HS-27A (cell line): Measurements from ENCODE around the gene PSME4.
"Not testable (repeated sequence)": the region's sequence is repeated elsewhere in the genome, so short reads cannot be mapped to it uniquely, and the experiment has no call there.

ENCODE experiments used
- DNase-seq: peaks from one replicate; pipeline ENCODE4 v3.0.0-alpha.2; 2012; ENCODE audit warnings: low read depth, missing footprints

The PSME4 gene

DNA sequence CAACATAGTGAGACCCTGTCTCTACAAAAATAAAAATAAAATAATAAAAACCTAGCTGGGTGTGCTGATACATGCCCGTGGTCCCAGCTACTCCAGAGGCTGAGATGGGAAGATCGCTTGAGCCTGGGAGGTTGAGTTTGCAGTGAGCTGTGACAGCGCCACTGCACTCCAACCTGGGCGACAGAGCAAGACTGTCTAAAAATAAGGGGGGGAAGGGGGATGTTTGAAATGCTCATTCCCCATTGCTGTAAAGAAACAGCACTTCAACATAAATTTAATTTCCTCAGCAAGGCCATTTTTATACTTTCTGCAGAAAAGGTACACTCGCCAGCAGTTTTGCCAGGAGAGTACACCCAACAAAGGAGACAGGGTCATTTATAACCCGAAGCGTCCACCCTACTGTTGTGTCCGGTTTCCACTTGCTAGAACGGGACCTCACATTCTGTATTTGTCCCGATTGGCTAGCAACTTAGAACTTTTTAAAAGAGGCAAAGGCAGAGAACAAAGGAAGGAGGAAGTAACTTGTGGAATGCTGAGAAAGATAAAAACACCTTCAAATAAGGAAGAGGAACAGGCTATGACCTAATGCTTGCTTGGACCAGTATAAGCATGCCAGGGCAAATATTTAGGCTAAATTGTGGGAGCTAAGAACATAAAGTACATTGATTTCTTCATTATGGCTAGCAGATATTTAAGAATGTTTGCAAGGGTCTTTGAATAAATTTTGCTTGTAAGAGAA is 9.1 kb downstream of the PSME4 start:
- not testable (repeated sequence) for DNase-seq

GRCh38 chr2:53960476-53960875 is 10.3 kb downstream of the PSME4 start:
- DNase-seq: no peak

DNA sequence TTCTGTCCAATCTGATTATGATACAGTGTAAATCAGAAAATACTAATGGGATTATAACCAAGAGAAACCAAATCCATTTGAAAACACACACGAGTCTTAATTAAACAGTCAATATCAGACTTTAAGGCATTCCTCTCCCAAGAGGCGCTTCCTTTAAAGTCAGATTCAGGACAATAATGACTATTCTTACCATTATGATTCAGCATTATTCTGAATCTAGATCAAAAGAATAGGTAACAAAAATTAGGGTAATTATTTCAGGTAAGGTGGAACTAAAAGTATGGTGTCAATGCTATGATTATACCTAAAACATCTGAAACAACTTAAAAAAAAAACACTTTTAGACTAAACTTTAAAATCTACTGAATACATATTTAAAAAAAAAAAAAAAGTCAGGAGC is 12.3 kb downstream of the PSME4 start:
- no peak for DNase-seq

- DNase-seq: no peak
These were observed 18.3 kb downstream of the PSME4 start for GRCh38 chr2:53952519-53952918.

DNA sequence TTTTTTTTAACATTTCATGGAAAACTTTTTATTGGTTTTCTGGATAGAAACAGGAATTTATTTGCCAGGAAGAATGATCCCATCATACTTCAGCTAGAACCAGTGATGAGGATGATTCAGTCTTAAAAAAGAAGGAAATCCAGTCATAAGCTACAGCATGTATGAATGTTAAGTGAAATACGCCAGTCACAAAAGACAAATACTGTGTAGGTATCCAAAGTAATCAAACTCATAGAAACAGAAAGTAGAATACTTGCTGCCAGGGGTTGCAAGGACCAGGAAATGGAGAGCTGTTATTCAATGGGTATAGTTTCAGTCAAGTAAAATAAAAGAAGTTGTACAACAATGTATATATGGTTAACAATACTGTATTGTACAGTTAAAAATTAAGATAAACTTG is 21.3 kb downstream of the PSME4 start:
- no peak for DNase-seq

DNA sequence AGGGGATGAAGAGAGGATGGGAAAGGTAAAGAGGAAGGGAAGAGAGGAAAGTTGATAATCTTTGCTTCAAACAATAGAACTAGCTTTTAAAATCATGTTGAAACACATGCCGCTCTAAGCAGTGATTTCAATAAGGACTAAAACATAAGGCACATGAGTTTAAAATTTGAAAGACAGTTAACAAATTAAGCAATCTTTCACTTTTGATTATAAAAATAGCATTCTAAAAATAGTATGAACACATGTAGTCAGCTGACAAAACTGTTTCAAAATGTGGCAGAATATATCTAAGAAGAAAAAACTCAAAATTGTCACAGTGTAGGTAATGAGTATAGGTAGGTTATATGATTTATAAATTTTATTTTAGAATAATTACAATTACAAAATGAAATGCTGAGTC is 25.3 kb downstream of the PSME4 start:
- no peak for DNase-seq

GRCh38 chr2:53944542-53944941 is 26.3 kb downstream of the PSME4 start:
- no peak for DNase-seq

DNA sequence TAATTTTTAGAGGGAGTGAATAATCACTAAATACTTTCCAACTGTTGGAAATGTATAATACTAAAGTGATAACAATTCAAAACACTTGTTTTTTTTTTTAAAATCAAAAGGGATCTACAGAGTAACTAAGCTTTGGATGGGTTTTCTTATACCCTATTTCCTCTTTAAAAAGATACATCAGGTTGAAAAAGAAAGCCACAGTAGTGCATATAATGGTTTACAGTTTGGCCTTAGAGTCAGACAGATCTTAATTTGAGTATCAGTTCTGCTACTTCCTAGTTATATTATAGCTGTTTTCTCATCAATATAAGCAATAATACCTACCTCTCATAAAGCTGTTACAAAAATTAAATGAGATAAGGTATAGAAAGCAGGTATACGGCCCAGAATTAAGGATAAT is 28.5 kb downstream of the PSME4 start:
- no peak for DNase-seq

DNA sequence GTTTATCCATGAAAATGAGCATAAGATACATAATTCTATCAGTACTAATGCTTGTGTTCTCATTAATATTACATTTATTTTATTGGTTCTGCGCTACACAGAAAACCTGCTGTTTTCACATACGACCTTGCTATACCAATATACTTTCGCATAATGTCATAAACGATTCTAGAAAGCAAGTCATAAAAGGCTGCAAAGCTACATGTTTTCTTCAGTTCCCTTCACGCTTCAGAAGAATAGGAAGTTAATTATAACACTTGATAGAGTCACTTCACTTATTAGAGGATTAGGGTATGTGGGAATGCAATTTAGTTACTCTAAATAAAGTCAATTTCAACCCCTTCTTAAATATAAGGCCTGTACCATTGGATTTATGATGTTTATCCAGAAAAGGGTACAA is 29.0 kb downstream of the PSME4 start:
- DNase-seq: no peak

DNA sequence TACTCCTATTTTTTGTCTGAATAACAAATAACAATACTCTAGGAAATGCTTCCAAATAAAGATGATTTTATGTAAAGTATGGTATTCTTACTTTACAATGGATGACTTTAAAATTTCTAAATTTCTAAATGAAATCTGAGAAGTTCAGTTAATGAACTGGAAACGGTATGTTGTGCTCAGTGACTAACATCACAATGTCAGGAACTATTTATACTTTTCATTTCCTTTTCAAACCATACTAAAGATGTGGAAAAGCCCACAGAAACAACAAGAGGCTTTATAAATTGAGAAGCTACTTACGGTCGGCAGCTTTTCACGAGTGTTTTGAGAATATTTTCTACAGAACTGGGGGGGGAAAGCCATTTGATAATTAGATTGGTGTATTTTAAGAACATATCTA is 31.1 kb downstream of the PSME4 start:
- DNase-seq: no peak

DNA sequence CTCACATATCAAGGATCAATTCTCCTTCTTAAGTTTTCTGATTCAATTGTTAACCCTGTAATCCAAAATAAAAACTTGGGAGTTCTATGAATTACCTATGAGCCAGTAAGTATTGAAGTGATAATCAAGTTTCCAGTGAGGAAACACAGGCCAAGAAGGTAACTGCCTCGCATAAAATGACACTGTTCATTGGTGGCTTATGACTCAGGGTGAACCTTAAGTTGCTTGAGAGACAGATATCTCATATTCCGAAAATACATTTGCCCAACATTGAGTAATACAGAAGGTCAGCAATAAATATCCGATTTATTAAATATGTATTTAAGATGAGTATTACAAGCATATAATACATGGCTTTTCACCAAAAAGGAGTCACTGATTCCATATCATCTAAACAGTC is 31.9 kb downstream of the PSME4 start:
- no peak for DNase-seq

DNA sequence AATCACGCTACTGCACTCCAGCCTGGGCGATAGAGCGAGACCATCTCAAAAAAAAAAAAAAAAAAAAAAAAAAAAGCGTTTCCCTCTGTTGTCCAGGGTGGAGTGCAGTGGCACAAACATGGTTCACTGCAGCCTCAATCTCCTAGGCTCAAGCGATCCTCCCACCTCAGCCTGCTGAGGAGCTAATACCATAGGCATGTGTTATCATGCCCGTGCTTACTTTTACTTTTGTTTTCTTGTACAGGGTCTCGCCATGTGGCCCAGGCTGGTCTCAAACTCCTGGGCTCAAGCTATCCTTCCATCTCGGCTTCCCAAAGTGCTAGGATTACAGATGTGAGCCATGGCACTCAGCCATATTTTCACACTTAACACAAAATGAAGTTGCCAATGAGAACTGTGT is 37.5 kb downstream of the PSME4 start:
- DNase-seq: no peak

DNA sequence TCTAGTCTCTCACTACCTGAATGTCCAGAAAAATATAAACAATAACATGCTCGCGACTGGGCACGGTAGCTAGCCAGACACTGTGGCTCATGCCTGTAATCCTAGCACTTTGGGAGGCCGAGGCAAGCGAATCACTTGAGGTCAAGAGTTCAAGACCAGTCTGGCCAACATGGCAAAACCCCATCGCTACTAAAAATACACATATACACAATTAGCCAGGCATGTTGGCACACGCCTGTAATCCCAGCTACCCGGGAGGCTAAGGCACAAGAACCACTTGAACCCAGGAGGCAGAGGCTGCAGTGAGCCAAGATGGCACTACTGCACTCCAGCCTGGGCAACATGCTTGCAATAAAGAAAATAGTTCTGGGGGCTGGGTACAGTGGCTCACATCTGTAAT is 44.5 kb downstream of the PSME4 start:
- not testable (repeated sequence) for DNase-seq

DNA sequence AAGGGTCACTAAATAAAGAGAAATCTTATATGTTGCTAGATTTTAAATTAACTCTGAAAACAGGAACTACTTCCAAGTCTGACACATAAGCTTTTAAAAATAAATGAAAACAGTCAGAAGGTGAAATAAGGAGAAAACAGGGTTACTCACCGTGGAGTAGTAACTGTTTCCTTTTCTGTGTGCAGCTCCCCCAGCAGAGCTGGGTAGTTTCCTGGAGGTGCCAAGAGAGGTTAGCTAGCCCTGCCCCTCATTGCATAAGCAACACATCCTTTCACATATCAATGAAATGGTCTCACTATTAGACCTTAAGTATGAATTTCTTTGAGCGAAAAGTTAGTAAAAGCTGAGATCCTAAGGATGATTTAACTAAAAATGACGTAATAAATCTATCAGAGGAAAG is 57.1 kb downstream of the PSME4 start:
- no peak for DNase-seq

GRCh38 chr2:53911434-53912189 is 59.2 kb downstream of the PSME4 start:
- no peak for DNase-seq

DNA sequence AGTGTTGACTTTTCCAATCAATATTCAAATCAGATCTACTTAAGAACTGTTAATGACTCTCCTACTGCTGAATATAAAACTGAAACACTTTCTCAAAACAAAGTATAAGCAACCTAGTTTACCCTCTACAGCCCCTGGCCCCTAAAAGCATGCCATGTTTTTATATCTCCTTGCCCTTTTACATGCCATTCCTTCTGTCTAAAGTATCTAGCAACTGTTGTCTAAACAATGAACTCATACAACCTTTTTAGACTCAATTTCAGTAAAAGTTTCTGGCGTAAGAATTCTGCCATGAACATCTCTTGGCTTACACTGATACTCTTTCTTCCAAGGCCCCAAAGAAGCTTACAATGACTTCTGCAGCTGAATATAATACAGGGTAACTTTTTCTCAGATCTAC is 63.2 kb downstream of the PSME4 start:
- DNase-seq: no peak

DNA sequence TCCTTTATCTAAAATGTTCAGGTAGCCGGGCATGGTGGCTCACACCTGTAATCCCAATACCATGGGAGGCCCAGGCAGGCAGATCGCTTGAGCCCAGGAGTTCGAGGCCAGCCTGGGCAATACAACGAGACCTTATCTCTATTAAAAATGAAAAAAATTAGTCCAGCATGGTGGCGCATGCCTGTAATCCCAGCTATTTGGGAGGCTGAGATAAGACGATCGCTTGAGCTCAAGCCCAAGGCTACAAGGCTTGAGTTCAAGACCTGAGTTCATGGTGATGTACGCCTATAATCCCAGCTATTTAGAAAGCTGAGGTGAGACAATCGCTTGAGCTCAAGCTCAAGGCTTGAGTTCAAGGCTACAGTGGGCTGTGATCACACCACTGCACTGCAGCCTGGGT is 65.4 kb downstream of the PSME4 start:
- DNase-seq: no peak

- no peak for DNase-seq
These were observed 67.8 kb downstream of the PSME4 start for GRCh38 chr2:53903011-53903410.

DNA sequence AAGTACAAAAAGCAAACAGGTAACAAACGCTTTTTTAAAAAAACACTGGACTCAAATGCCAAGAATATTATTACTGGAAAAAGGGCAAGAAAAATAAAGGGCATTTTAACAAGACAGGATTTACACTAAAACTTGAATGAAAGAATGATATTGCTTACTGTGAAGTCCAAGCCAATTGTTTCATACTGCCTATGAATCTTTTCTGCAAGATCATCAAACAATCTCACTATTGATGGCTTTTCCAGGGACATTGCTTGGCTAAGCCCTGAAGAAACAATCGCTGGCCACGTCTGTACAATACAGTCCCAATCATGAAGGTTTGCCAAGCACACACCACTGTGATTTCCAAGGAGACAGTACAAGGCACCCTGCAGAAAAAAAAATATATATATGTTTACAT is 69.6 kb downstream of the PSME4 start:
- no peak for DNase-seq

DNA sequence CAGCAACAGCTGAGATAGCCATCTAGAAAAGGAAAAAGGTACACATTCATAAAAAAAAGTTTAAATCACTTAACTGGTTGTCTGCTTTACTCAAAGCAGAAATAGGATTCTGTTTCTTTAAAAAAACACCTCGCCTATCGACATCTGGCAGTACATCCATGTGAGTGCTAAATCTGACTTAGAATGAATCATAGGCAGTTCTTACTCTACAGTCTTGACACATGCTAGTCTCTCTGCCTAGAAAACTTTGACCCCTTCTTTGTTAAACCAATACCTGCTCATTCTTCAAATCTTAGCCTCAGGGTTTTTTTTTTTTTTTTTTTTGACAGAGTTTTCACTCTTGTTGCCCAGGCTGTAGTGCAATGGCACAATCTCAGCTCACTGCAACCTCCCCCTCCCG is 73.9 kb downstream of the PSME4 start:
- DNase-seq: no peak

- DNase-seq: no peak
These were observed 84.2 kb downstream of the PSME4 start for GRCh38 chr2:53886406-53887280.

DNA sequence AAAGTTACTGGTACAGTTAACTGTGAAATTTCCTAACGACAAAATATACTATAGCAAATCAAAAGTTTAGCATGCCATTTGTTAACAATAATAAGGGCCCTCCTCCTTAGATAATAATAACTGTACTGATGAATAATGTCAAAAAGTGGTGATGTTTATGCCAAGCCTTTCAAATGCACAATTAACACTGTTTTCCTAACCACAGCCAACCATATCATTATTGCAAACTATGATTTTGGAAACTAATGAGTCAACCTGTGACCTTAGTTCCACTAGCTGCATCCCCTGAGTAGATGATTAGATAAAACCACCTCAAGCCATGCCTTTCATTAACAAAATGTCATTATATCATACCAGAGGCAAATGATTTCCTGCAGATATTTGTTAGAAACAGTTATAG is 85.9 kb downstream of the PSME4 start:
- no peak for DNase-seq

GRCh38 chr2:53881986-53882385 is 88.8 kb downstream of the PSME4 start:
- no peak for DNase-seq
